Transverse colon (tissue), 4 donors: ENCODE results near the gene TMEM151A.

Source experiments
- EP300 ChIP-seq: sonication (generic); formaldehyde crosslinking; IDR thresholded peaks from one replicate; pipeline ENCODE4 v1.6.1; 2017; ENCODE audit warnings: antibody characterized with exemption, low read depth
- POLR2A ChIP-seq: fragments of 450-650 bp; IDR thresholded peaks from one replicate; pipeline ENCODE4 v1.6.1; 2016; ENCODE audit warnings: antibody characterized with exemption, mild to moderate bottlenecking, moderate library complexity
- POLR2AphosphoS5 ChIP-seq, 3 donors: sonication (generic); formaldehyde crosslinking; IDR thresholded peaks; one replicate each; pipeline ENCODE4 v1.6.1; 2016; ENCODE audit warnings: antibody characterized with exemption in 3 of 3
- TF ChIP-seq, protein P1 (sequence below), 5 experiments: fragments of 200-600 bp in 3 of 5; fragments of 450-650 bp in 2 of 5; sonication (generic) in 3 of 5; IDR thresholded peaks; 1 replicate in 2 of 5; 2 replicates in 3 of 5; pipeline ENCODE4 v1.5.1; 2016 to 2017; ENCODE audit warnings: antibody characterized with exemption in 5 of 5, inconsistent platforms in 3 of 5, mild to moderate bottlenecking in 2 of 5, moderate library complexity in 1 of 5

DNA sequence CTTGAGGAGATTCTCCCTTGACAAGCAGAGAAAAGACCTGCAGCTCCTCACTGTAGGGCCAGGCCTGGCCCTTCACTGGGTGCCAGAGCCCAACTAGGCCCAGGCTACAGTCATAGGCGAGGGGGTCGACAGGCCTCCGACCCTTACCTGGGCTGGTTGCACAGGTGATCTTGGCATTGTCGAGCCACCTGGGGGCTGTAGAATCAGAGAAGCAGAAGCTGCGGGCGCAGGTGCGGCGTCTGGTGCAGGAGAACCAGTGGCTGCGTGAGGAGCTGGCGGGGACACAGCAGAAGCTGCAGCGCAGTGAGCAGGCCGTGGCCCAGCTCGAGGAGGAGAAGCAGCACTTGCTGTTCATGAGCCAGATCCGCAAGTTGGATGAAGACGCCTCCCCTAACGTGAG, 30.1 kb upstream of the TMEM151A start:
- TF ChIP-seq, protein P1, sequence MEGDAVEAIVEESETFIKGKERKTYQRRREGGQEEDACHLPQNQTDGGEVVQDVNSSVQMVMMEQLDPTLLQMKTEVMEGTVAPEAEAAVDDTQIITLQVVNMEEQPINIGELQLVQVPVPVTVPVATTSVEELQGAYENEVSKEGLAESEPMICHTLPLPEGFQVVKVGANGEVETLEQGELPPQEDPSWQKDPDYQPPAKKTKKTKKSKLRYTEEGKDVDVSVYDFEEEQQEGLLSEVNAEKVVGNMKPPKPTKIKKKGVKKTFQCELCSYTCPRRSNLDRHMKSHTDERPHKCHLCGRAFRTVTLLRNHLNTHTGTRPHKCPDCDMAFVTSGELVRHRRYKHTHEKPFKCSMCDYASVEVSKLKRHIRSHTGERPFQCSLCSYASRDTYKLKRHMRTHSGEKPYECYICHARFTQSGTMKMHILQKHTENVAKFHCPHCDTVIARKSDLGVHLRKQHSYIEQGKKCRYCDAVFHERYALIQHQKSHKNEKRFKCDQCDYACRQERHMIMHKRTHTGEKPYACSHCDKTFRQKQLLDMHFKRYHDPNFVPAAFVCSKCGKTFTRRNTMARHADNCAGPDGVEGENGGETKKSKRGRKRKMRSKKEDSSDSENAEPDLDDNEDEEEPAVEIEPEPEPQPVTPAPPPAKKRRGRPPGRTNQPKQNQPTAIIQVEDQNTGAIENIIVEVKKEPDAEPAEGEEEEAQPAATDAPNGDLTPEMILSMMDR (IDR thresholded peaks at IDR 0.05), result no peak
- TF ChIP-seq POLR2AphosphoS5 (IDR thresholded peaks at IDR 0.05), result no peak
- TF ChIP-seq POLR2A, result no peak
- TF ChIP-seq EP300, result no peak
